ENCODE data around the gene PEAR1.

The PEAR1 gene

GRCh38 chr1:156892190-156893047 lies 1.1 kb upstream of the PEAR1 start:
- H3K27me3 ChIP-seq (ENCODE audit: control insufficient read depth in 1 of 2, insufficient read depth in 2 of 2, low read length in 2 of 2), result peaks cover 22 to 24% of the 10 kb centered on the region in 2 donors
- no peaks in the 10 kb centered on the region for H3K36me3 ChIP-seq (ENCODE audit: control insufficient read depth in 1 of 2, insufficient read depth in 2 of 2, low read length in 2 of 2)
- no peaks in the 10 kb centered on the region for H3K9me3 ChIP-seq (ENCODE audit: control insufficient read depth in 1 of 2, low read length in 2 of 2)
- H3K4me1 ChIP-seq (ENCODE audit: control insufficient read depth in 1 of 2, insufficient read depth in 2 of 2, low read length in 2 of 2), result peaks cover 0 to 14% of the 10 kb centered on the region in 2 donors
- H3K27ac ChIP-seq (ENCODE audit: low read depth, low read length), result no peak overlapping the region
- no peak overlapping the region for H3K9ac ChIP-seq (ENCODE audit: low read depth in 1 of 2, low read length in 2 of 2)
- H3K4me3 ChIP-seq (ENCODE audit: low read depth in 1 of 2, low read length in 2 of 2), result peak overlapping the region; percentile 23 to 28

GRCh38 chr1:156894001-156894400 lies 483 bp downstream of the PEAR1 start:
- Histone ChIP-seq H3K9ac (ENCODE audit: low read depth in 1 of 2, low read length in 2 of 2) (no peak overlapping the region), H3K9me3 (ENCODE audit: control insufficient read depth in 1 of 2, low read length in 2 of 2) (no peaks in the 10 kb centered on the region), H3K4me3 (ENCODE audit: low read depth in 1 of 2, low read length in 2 of 2) (peak overlapping the region; percentile 46 to 50), H3K36me3 (ENCODE audit: control insufficient read depth in 1 of 2, insufficient read depth in 2 of 2, low read length in 2 of 2) (no peaks in the 10 kb centered on the region), H3K27ac (ENCODE audit: low read depth, low read length) (peak overlapping the region; percentile 69), H3K27me3 (ENCODE audit: control insufficient read depth in 1 of 2, insufficient read depth in 2 of 2, low read length in 2 of 2) (peaks cover 28 to 29% of the 10 kb centered on the region in 2 donors), H3K4me1 (ENCODE audit: control insufficient read depth in 1 of 2, insufficient read depth in 2 of 2, low read length in 2 of 2) (peaks cover 0 to 14% of the 10 kb centered on the region in 2 donors)

GRCh38 chr1:156894711-156895454 lies 1.4 kb downstream of the PEAR1 start:
- Histone ChIP-seq H3K9ac (ENCODE audit: low read depth in 1 of 2, low read length in 2 of 2) (no peak overlapping the region), H3K9me3 (ENCODE audit: control insufficient read depth in 1 of 2, low read length in 2 of 2) (no peaks in the 10 kb centered on the region), H3K4me3 (ENCODE audit: low read depth in 1 of 2, low read length in 2 of 2) (no peak overlapping the region), H3K27ac (ENCODE audit: low read depth, low read length) (peak overlapping the region; percentile 50), H3K4me1 (ENCODE audit: control insufficient read depth in 1 of 2, insufficient read depth in 2 of 2, low read length in 2 of 2) (peaks cover 0 to 14% of the 10 kb centered on the region in 2 donors), H3K27me3 (ENCODE audit: control insufficient read depth in 1 of 2, insufficient read depth in 2 of 2, low read length in 2 of 2) (peaks cover 28 to 29% of the 10 kb centered on the region in 2 donors), H3K36me3 (ENCODE audit: control insufficient read depth in 1 of 2, insufficient read depth in 2 of 2, low read length in 2 of 2) (no peaks in the 10 kb centered on the region)

GRCh38 chr1:156895455-156895812 lies 1.9 kb downstream of the PEAR1 start:
- Histone ChIP-seq H3K27ac (ENCODE audit: low read depth, low read length) (peak overlapping the region; percentile 50), H3K4me3 (ENCODE audit: low read depth in 1 of 2, low read length in 2 of 2) (no peak overlapping the region), H3K27me3 (ENCODE audit: control insufficient read depth in 1 of 2, insufficient read depth in 2 of 2, low read length in 2 of 2) (peaks cover 29% of the 10 kb centered on the region in 2 donors), H3K9me3 (ENCODE audit: control insufficient read depth in 1 of 2, low read length in 2 of 2) (no peaks in the 10 kb centered on the region), H3K36me3 (ENCODE audit: control insufficient read depth in 1 of 2, insufficient read depth in 2 of 2, low read length in 2 of 2) (no peaks in the 10 kb centered on the region), H3K4me1 (ENCODE audit: control insufficient read depth in 1 of 2, insufficient read depth in 2 of 2, low read length in 2 of 2) (peaks cover 0 to 14% of the 10 kb centered on the region in 2 donors), H3K9ac (ENCODE audit: low read depth in 1 of 2, low read length in 2 of 2) (no peak overlapping the region)

GRCh38 chr1:156895927-156896326 lies 2.4 kb downstream of the PEAR1 start:
- H3K4me1 ChIP-seq (ENCODE audit: control insufficient read depth in 1 of 2, insufficient read depth in 2 of 2, low read length in 2 of 2), result peaks cover 0 to 14% of the 10 kb centered on the region in 2 donors
- H3K27me3 ChIP-seq (ENCODE audit: control insufficient read depth in 1 of 2, insufficient read depth in 2 of 2, low read length in 2 of 2), result peaks cover 29 to 33% of the 10 kb centered on the region in 2 donors
- no peak overlapping the region for H3K9ac ChIP-seq (ENCODE audit: low read depth in 1 of 2, low read length in 2 of 2)
- H3K36me3 ChIP-seq (ENCODE audit: control insufficient read depth in 1 of 2, insufficient read depth in 2 of 2, low read length in 2 of 2), result no peaks in the 10 kb centered on the region
- H3K27ac ChIP-seq (ENCODE audit: low read depth, low read length), result no peak overlapping the region
- H3K4me3 ChIP-seq (ENCODE audit: low read depth in 1 of 2, low read length in 2 of 2), result no peak overlapping the region
- H3K9me3 ChIP-seq (ENCODE audit: control insufficient read depth in 1 of 2, low read length in 2 of 2), result no peaks in the 10 kb centered on the region

- H3K9ac ChIP-seq (ENCODE audit: low read depth in 1 of 2, low read length in 2 of 2), result no peak overlapping the region
- H3K9me3 ChIP-seq (ENCODE audit: control insufficient read depth in 1 of 2, low read length in 2 of 2), result no peaks in the 10 kb centered on the region
- H3K4me1 ChIP-seq (ENCODE audit: control insufficient read depth in 1 of 2, insufficient read depth in 2 of 2, low read length in 2 of 2), result peaks cover 0 to 14% of the 10 kb centered on the region in 2 donors
- no peaks in the 10 kb centered on the region for H3K36me3 ChIP-seq (ENCODE audit: control insufficient read depth in 1 of 2, insufficient read depth in 2 of 2, low read length in 2 of 2)
- no peak overlapping the region for H3K27ac ChIP-seq (ENCODE audit: low read depth, low read length)
- no peak overlapping the region for H3K4me3 ChIP-seq (ENCODE audit: low read depth in 1 of 2, low read length in 2 of 2)
- H3K27me3 ChIP-seq (ENCODE audit: control insufficient read depth in 1 of 2, insufficient read depth in 2 of 2, low read length in 2 of 2), result peaks cover 28 to 33% of the 10 kb centered on the region in 2 donors
Observed at GRCh38 chr1:156896490-156897033, 3.0 kb downstream of the PEAR1 start.

- peaks cover 21 to 30% of the 10 kb centered on the region in 2 donors for H3K27me3 ChIP-seq (ENCODE audit: control insufficient read depth in 1 of 2, insufficient read depth in 2 of 2, low read length in 2 of 2)
Observed at GRCh38 chr1:156897078-156897825, 3.7 kb downstream of the PEAR1 start.

GRCh38 chr1:156898161-156898566 lies 4.6 kb downstream of the PEAR1 start:
- H3K4me1 ChIP-seq (ENCODE audit: control insufficient read depth in 1 of 2, insufficient read depth in 2 of 2, low read length in 2 of 2), result peaks cover 0 to 1% of the 10 kb centered on the region in 2 donors
- no peak overlapping the region for H3K9ac ChIP-seq (ENCODE audit: low read depth in 1 of 2, low read length in 2 of 2)
- peaks cover 18 to 28% of the 10 kb centered on the region in 2 donors for H3K27me3 ChIP-seq (ENCODE audit: control insufficient read depth in 1 of 2, insufficient read depth in 2 of 2, low read length in 2 of 2)
- no peak overlapping the region for H3K4me3 ChIP-seq (ENCODE audit: low read depth in 1 of 2, low read length in 2 of 2)
- no peak overlapping the region for H3K27ac ChIP-seq (ENCODE audit: low read depth, low read length)
- H3K9me3 ChIP-seq (ENCODE audit: control insufficient read depth in 1 of 2, low read length in 2 of 2), result no peaks in the 10 kb centered on the region
- H3K36me3 ChIP-seq (ENCODE audit: control insufficient read depth in 1 of 2, insufficient read depth in 2 of 2, low read length in 2 of 2), result no peaks in the 10 kb centered on the region

More at GRCh38 chr1:156897078-156897825, 3.7 kb downstream of the PEAR1 start:
- Histone ChIP-seq H3K4me3 (ENCODE audit: low read depth in 1 of 2, low read length in 2 of 2) (no peak overlapping the region), H3K27ac (ENCODE audit: low read depth, low read length) (no peak overlapping the region), H3K36me3 (ENCODE audit: control insufficient read depth in 1 of 2, insufficient read depth in 2 of 2, low read length in 2 of 2) (no peaks in the 10 kb centered on the region), H3K9ac (ENCODE audit: low read depth in 1 of 2, low read length in 2 of 2) (no peak overlapping the region), H3K4me1 (ENCODE audit: control insufficient read depth in 1 of 2, insufficient read depth in 2 of 2, low read length in 2 of 2) (peaks cover 0 to 10% of the 10 kb centered on the region in 2 donors), H3K9me3 (ENCODE audit: control insufficient read depth in 1 of 2, low read length in 2 of 2) (no peaks in the 10 kb centered on the region)

- Histone ChIP-seq H3K9ac (ENCODE audit: low read depth in 1 of 2, low read length in 2 of 2) (no peak overlapping the region), H3K36me3 (ENCODE audit: control insufficient read depth in 1 of 2, insufficient read depth in 2 of 2, low read length in 2 of 2) (no peaks in the 10 kb centered on the region), H3K27me3 (ENCODE audit: control insufficient read depth in 1 of 2, insufficient read depth in 2 of 2, low read length in 2 of 2) (peaks cover 10 to 21% of the 10 kb centered on the region in 2 donors), H3K9me3 (ENCODE audit: control insufficient read depth in 1 of 2, low read length in 2 of 2) (no peaks in the 10 kb centered on the region), H3K4me1 (ENCODE audit: control insufficient read depth in 1 of 2, insufficient read depth in 2 of 2, low read length in 2 of 2) (no peaks in the 10 kb centered on the region), H3K27ac (ENCODE audit: low read depth, low read length) (no peak overlapping the region), H3K4me3 (ENCODE audit: low read depth in 1 of 2, low read length in 2 of 2) (no peak overlapping the region)
Observed at GRCh38 chr1:156898971-156899664, 5.6 kb downstream of the PEAR1 start.

Data from duodenal mucosa (tissue), 2 donors.